Activated CD8-positive, alpha-beta T cell treated with anti-CD3 and anti-CD28 coated beads, Interleukin-2, amount 10 ng/mL, durations not matched to agents 7 days and 5 days (primary cell): ENCODE measurements around the gene MYBPH. TPM values are rescaled to one million over a fixed set of nuclear protein-coding genes. Genes with fewer than 3 reads are reported as not detected.

ENCODE experiments used
- ATAC-seq: fragments of 150-1000 bp; cut with Tn5 transposase; one replicate; pipeline ENCODE4 v1.10.0; 2021; ENCODE audit warnings: moderate library complexity
- CTCF ChIA-PET: fragments of 350-600 bp; sonication (Branson Sonifier 250); formaldehyde crosslinking; loops from one replicate; lab custom pipeline; 2021; ENCODE audit warnings: antibody characterized with exemption; lab: Charles Lee
- POLR2A ChIA-PET: fragments of 350-600 bp; sonication (Branson Sonifier 250); formaldehyde crosslinking; loops from one replicate; lab custom pipeline; 2021; ENCODE audit warnings: antibody characterized with exemption; lab: Charles Lee
- DNase-seq: peaks from one replicate; pipeline ENCODE4 v3.0.0-alpha.2; 2020
- H3K27ac Mint-ChIP-seq: one replicate; pipeline ENCODE4 v1.8.0; 2021; ENCODE audit warnings: mild to moderate bottlenecking, mixed read lengths
- H3K27me3 Mint-ChIP-seq: one replicate; pipeline ENCODE4 v1.8.0; 2021; ENCODE audit warnings: low read depth, mixed read lengths
- H3K36me3 Mint-ChIP-seq: one replicate; pipeline ENCODE4 v1.8.0; 2021; ENCODE audit warnings: low read depth, mixed read lengths
- H3K4me1 Mint-ChIP-seq: one replicate; pipeline ENCODE4 v1.8.0; 2021; ENCODE audit warnings: low read depth, mixed read lengths
- H3K4me3 Mint-ChIP-seq: one replicate; pipeline ENCODE4 v1.8.0; 2021; ENCODE audit warnings: mild to moderate bottlenecking, mixed read lengths
- H3K9me3 Mint-ChIP-seq: one replicate; pipeline ENCODE4 v1.8.0; 2022; ENCODE audit warnings: mixed read lengths; ENCODE audit not compliant: insufficient read depth
- total RNA-seq, 2 experiments: library from RNA; stranded (reverse); gene quantifications; one replicate each; pipeline ENCODE4 v1.2.3, GENCODE V29; 2021

MYBPH gene
- total RNA-seq, 2 experiments from 2014 or later: not detected

GRCh38 chr1:203149188-203149840, 26.3 kb downstream of the MYBPH start:
- no peak for DNase-seq
- Mint-ChIP-seq H3K27ac (no peak overlapping the region), H3K9me3 (no peaks in the 10 kb centered on the region), H3K4me3 (no peak overlapping the region), H3K36me3 (no peaks in the 10 kb centered on the region), H3K27me3 (no peaks in the 10 kb centered on the region), H3K4me1 (no peaks in the 10 kb centered on the region)
- ATAC-seq: no peak
- CTCF ChIA-PET: no interaction called here
- POLR2A ChIA-PET: no interaction called here

DNA sequence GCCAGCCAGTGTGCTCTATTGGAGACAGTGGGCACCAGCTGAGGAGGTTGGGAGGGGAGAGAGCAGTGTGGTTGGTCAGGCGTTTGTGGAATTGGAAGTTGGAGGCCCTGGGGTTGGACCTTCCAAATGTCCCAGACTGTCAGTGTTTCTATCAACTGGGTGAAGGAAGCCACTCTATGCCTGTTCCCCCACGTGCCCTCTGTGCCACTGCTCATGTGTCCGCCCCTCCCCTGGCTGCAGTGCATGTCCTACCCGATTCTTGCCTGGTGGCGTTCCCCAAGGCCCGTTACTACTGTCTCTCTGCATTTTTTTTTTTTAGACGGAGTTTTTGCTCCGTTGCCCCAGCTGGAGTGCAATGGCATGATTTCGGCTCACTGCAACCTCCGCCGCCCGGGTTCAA, 27.0 kb downstream of the MYBPH start:
- no peak overlapping the region for H3K4me3 Mint-ChIP-seq
- DNase-seq: no peak
- CTCF ChIA-PET: interaction anchor here (1.9 to 2.7 kb wide), 3 partner anchors 18 to 121 kb away, joined by 4 to 13 read pairs (median 7); no protein-coding TSS in a partner anchor
- no peaks in the 10 kb centered on the region for H3K9me3 Mint-ChIP-seq
- no peak overlapping the region for H3K27ac Mint-ChIP-seq
- no peaks in the 10 kb centered on the region for H3K36me3 Mint-ChIP-seq
- H3K4me1 Mint-ChIP-seq: no peaks in the 10 kb centered on the region
- peak; percentile 19 for ATAC-seq
- POLR2A ChIA-PET: no interaction called here
- H3K27me3 Mint-ChIP-seq: no peaks in the 10 kb centered on the region

GRCh38 chr1:203148127-203148526, 27.5 kb downstream of the MYBPH start:
- DNase-seq: no peak
- Mint-ChIP-seq H3K4me1 (no peaks in the 10 kb centered on the region), H3K36me3 (no peaks in the 10 kb centered on the region), H3K27me3 (no peaks in the 10 kb centered on the region), H3K9me3 (no peaks in the 10 kb centered on the region), H3K4me3 (no peak overlapping the region), H3K27ac (no peak overlapping the region)
- POLR2A ChIA-PET: no interaction called here
- ATAC-seq: peak; percentile 30
- CTCF ChIA-PET: interaction anchor here (1.9 to 2.7 kb wide), 3 partner anchors 18 to 121 kb away, joined by 4 to 13 read pairs (median 7); no protein-coding TSS in a partner anchor

GRCh38 chr1:203147376-203147775, 28.2 kb downstream of the MYBPH start:
- no peak overlapping the region for H3K4me3 Mint-ChIP-seq
- DNase-seq (no peak), ATAC-seq (no peak)
- no peaks in the 10 kb centered on the region for H3K9me3 Mint-ChIP-seq
- no peak overlapping the region for H3K27ac Mint-ChIP-seq
- H3K4me1 Mint-ChIP-seq: no peaks in the 10 kb centered on the region
- ChIA-PET POLR2A (no interaction called here), CTCF (interaction anchor here (1.1 to 2.7 kb wide), 5 partner anchors 17 to 122 kb away, joined by 3 to 13 read pairs (median 4); no protein-coding TSS in a partner anchor)
- no peaks in the 10 kb centered on the region for H3K36me3 Mint-ChIP-seq
- no peaks in the 10 kb centered on the region for H3K27me3 Mint-ChIP-seq

DNA sequence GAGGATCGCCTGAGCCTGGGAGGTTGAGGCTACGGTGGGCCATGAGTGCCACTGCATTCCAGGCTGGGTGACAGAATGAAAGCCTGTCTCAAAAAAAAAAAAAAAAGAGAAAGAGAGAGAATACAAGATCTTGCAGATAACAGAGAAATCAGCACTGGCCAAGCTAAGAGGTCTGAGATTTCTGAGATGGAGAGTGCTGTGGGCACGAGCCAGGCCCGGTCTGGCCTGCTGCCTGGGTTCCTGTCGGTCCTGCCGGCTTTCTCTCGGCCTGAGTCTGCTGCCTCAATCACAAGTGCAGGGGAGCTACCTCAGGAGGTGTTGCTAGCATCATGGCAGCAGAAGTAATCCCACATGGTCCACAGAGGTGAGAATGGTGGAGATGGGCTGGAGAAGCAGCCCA, 29.1 kb downstream of the MYBPH start:
- no peak for DNase-seq
- no peaks in the 10 kb centered on the region for H3K36me3 Mint-ChIP-seq
- no peaks in the 10 kb centered on the region for H3K4me1 Mint-ChIP-seq
- ChIA-PET CTCF (interaction anchor here (1.1 to 2.7 kb wide), 3 partner anchors 26 to 107 kb away, joined by 3 to 13 read pairs (median 3); no protein-coding TSS in a partner anchor), POLR2A (no interaction called here)
- ATAC-seq: no peak
- no peak overlapping the region for H3K27ac Mint-ChIP-seq
- no peak overlapping the region for H3K4me3 Mint-ChIP-seq
- H3K9me3 Mint-ChIP-seq: no peaks in the 10 kb centered on the region
- no peaks in the 10 kb centered on the region for H3K27me3 Mint-ChIP-seq

- H3K27ac Mint-ChIP-seq: no peak overlapping the region
- H3K36me3 Mint-ChIP-seq: no peaks in the 10 kb centered on the region
- no peak overlapping the region for H3K4me3 Mint-ChIP-seq
- ChIA-PET POLR2A (no interaction called here), CTCF (interaction anchor here (2.7 kb wide), 1 partner anchor 26 kb away, joined by 13 read pairs; no protein-coding TSS in a partner anchor)
- ATAC-seq: no peak
- H3K27me3 Mint-ChIP-seq: no peaks in the 10 kb centered on the region
- no peaks in the 10 kb centered on the region for H3K9me3 Mint-ChIP-seq
- H3K4me1 Mint-ChIP-seq: no peaks in the 10 kb centered on the region
- DNase-seq: no peak
These were observed 29.6 kb downstream of the MYBPH start for GRCh38 chr1:203146042-203146369.

DNA sequence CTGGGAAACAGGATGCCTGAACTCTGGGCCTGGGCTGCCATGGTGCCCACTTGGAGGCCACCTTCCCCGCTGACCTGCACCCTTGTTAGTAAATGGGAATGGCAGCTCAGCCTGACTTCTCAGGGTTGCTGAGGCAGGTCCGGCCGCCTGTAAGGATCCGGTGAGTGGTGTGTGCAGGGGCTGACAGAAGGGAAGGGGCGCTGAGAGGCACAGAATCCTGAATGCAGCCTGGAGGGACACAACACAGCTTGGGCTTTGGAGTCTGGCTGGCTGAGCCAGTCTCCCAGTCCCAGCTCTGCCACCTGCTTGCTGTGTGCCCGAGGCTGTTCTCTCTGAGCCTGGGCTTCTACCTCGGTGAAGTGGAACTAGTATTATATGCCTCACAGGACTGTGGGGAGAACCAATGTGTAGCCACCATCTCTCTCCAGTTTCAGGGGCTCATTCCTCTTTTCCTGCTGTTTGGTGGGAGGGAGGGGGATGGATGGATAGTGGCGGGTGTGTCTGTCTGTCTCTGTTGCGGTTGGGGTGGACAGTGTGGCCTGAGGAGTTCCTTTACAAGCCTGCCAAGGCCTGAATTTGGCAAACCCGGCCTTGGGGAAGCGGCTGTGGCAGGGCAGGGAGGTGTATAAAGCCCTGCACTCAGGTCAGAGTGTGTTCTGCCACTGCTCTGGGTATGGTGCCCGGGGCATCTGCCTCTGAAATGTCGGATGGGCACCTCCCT, 30.1 kb downstream of the MYBPH start:
- ChIA-PET CTCF (no interaction called here), POLR2A (no interaction called here)
- ATAC-seq: no peak
- Mint-ChIP-seq H3K9me3 (no peaks in the 10 kb centered on the region), H3K4me3 (no peak overlapping the region), H3K36me3 (no peaks in the 10 kb centered on the region), H3K4me1 (no peaks in the 10 kb centered on the region), H3K27me3 (no peaks in the 10 kb centered on the region), H3K27ac (no peak overlapping the region)
- DNase-seq: no peak

- no peak for ATAC-seq
- H3K4me1 Mint-ChIP-seq: no peaks in the 10 kb centered on the region
- H3K36me3 Mint-ChIP-seq: no peaks in the 10 kb centered on the region
- no peak overlapping the region for H3K4me3 Mint-ChIP-seq
- POLR2A ChIA-PET: no interaction called here
- DNase-seq: no peak
- no peaks in the 10 kb centered on the region for H3K9me3 Mint-ChIP-seq
- H3K27me3 Mint-ChIP-seq: no peaks in the 10 kb centered on the region
- CTCF ChIA-PET: no interaction called here
- H3K27ac Mint-ChIP-seq: no peak overlapping the region
These were observed 31.0 kb downstream of the MYBPH start for GRCh38 chr1:203144661-203145060.

- Mint-ChIP-seq H3K27ac (no peak overlapping the region), H3K4me1 (no peaks in the 10 kb centered on the region), H3K4me3 (no peak overlapping the region), H3K36me3 (no peaks in the 10 kb centered on the region), H3K9me3 (no peaks in the 10 kb centered on the region), H3K27me3 (no peaks in the 10 kb centered on the region)
- DNase-seq (no peak), ATAC-seq (no peak)
- CTCF ChIA-PET: no interaction called here
- POLR2A ChIA-PET: interaction anchor here (0.7 kb wide), 1 partner anchor 56 kb away, joined by 3 read pairs; no protein-coding TSS in a partner anchor
These were observed 32.0 kb downstream of the MYBPH start for GRCh38 chr1:203143641-203144040.

DNA sequence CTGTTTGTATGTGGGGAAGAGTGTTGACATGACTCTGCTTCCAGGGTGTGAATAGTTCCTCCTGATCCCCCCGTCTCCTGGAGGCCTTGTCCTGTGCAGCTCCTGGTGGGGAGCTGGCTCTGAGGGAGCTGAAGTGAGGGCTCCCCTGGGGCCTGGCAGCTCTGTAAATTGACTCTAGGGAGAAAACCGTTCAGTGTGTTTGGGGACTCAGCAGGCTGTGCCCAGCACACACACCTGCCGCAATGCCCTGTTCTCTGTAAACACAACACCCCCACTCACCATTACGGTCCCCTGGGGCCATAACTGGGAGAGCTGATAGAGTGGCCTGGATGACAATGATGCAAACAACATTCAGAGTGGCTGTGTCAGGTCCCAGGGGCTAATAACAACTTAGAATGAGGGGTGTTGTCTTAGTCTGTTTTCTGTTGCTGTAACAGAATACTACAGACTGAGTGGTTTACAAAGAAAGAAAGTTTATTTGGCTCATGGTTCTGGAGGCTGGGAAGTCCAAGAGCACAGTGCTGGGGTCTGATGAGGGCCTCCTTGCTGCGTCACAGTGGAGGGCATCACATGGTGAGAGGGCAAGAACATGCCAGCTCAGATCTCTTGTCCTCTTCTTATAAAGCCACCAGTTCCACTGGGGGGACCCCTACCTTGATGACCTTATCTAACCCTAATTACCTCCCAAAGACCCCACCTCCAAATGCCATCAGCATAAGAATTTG, 32.8 kb downstream of the MYBPH start:
- Mint-ChIP-seq H3K27ac (no peak overlapping the region), H3K27me3 (no peaks in the 10 kb centered on the region), H3K36me3 (no peaks in the 10 kb centered on the region), H3K4me1 (no peaks in the 10 kb centered on the region), H3K4me3 (no peak overlapping the region), H3K9me3 (no peaks in the 10 kb centered on the region)
- DNase-seq (no peak), ATAC-seq (no peak)
- POLR2A ChIA-PET: interaction anchor here (0.7 kb wide), 1 partner anchor 55 kb away, joined by 3 read pairs; no protein-coding TSS in a partner anchor
- CTCF ChIA-PET: no interaction called here

DNA sequence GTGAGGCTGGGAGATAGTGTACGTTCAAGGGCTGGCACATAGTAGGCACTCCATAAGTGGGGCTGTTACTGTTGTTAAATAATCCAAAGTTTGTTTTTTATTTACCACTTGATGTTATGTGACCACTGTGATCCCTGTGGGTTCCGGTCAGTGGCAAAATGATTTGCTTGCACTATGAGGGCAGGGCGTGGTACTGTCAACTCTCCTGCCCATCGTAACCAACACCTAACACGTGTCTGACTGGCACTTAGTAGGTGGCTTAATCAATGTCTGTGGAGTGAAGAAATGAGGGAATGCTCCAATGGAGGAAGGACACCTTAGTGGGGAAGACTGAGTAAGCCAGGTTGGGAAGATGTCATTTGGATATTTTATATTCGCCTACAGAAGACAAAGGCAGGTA, 33.5 kb downstream of the MYBPH start:
- CTCF ChIA-PET: no interaction called here

More for the DNA sequence above, 33.5 kb downstream of the MYBPH start:
- Mint-ChIP-seq H3K27ac (no peak overlapping the region), H3K27me3 (peaks cover 3% of the 10 kb centered on the region), H3K9me3 (no peaks in the 10 kb centered on the region), H3K4me1 (no peaks in the 10 kb centered on the region), H3K36me3 (no peaks in the 10 kb centered on the region), H3K4me3 (no peak overlapping the region)
- POLR2A ChIA-PET: no interaction called here
- DNase-seq (no peak), ATAC-seq (no peak)
